ENCODE data around the gene IER2. TPM values are rescaled to one million over a fixed set of nuclear protein-coding genes. Genes with fewer than 3 reads are reported as not detected.

The IER2 gene
- total and polyA plus RNA-seq, 9 of the 15 experiments (the other 6 are each of a cell fraction or from before 2014, with no cell fraction given), result 4.5 to 205 (median 23.7) TPM

- TF ChIP-seq HOMEZ (CRISPR knock-in tag; IDR thresholded peaks at IDR 0.05), result no peak
- no peak for TF ChIP-seq KLF6 (CRISPR knock-in tag; IDR thresholded peaks at IDR 0.05; ENCODE audit: borderline replicate concordance)
- TF ChIP-seq, protein P1, sequence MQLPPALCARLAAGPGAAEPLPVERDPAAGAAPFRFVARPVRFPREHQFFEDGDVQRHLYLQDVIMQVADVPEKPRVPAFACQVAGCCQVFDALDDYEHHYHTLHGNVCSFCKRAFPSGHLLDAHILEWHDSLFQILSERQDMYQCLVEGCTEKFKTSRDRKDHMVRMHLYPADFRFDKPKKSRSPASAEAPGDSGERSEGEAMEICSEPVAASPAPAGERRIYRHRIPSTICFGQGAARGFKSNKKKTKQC (CRISPR knock-in tag; IDR thresholded peaks at IDR 0.05), result no peak
- no peak for TF ChIP-seq BCLAF1 (IDR thresholded peaks at IDR 0.05; ENCODE audit: borderline replicate concordance in 1 of 2, control insufficient read depth in 1 of 2, low read depth in 2 of 2, low read length in 1 of 2)
- TF ChIP-seq SUPT5H (IDR thresholded peaks at IDR 0.05), result peak; percentile 37; the same call in 1 of the 2 replicates
- peak; percentile 67 for TF ChIP-seq POLR2G (IDR thresholded peaks at IDR 0.05; ENCODE audit: low read depth, low read length)
- TF ChIP-seq, protein P2, sequence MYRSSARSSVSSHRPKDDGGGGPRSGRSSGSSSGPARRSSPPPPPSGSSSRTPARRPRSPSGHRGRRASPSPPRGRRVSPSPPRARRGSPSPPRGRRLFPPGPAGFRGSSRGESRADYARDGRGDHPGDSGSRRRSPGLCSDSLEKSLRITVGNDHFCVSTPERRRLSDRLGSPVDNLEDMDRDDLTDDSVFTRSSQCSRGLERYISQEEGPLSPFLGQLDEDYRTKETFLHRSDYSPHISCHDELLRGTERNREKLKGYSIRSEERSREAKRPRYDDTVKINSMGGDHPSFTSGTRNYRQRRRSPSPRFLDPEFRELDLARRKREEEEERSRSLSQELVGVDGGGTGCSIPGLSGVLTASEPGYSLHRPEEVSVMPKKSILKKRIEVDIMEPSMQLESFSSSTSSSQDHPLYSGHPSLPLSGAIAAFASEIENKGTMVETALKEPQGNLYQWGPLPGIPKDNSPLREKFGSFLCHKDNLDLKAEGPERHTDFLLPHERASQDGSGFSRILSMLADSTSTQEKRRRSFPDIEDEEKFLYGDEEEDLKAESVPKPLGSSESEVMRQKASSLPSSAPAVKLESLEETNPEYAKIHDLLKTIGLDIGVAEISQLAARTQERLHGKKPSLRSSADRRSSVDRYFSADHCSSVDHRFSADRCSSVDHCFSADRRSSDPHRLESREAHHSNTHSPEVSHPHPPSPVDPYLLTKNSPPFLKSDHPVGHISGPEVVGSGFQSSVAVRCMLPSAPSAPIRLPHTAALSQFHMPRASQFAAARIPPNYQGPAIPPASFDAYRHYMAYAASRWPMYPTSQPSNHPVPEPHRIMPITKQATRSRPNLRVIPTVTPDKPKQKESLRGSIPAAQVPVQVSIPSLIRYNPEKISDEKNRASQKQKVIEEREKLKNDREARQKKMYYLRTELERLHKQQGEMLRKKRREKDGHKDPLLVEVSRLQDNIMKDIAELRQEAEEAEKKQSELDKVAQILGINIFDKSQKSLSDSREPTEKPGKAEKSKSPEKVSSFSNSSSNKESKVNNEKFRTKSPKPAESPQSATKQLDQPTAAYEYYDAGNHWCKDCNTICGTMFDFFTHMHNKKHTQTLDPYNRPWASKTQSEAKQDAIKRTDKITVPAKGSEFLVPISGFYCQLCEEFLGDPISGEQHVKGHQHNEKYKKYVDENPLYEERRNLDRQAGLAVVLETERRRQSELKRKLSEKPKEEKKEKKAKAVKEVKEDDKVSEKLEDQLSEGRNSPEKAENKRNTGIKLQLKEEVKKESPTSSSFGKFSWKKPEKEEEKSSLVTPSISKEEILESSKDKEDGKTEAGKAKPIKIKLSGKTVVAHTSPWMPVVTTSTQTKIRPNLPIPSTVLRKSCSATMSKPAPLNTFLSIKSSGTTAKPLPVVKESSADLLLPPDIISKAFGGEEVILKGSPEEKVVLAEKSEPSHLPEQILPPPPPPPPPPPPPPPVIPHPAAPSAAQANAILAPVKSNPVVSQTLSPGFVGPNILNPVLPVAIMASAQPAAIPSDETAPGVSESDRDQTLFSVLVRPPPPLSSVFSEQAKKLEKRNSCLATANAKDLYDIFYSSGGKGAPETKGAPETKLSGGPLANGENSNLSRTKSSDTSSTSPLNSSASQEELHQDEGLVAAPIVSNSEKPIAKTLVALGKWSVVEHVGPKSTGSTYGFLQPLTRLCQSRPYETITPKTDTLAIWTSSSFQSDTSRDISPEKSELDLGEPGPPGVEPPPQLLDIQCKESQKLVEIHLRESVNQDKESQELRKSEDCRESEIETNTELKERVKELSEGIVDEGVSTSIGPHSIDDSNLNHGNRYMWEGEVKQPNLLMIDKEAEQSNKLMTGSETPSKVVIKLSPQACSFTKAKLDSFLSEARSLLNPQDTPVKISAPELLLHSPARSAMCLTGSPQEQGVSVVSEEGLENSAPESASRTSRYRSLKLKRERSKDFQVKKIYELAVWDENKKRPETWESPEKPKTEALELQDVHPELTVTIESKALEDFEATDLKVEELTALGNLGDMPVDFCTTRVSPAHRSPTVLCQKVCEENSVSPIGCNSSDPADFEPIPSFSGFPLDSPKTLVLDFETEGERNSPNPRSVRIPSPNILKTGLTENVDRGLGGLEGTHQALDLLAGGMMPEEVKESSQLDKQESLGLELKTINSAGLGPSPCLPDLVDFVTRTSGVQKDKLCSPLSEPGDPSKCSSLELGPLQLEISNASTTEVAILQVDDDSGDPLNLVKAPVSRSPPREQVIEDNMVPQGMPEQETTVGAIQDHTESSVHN (IDR thresholded peaks at IDR 0.05; ENCODE audit: borderline replicate concordance in 1 of 2, low read depth in 1 of 2), result no peak
- TF ChIP-seq GATA2 (CRISPR knock-in tag; IDR thresholded peaks at IDR 0.05), result peak; percentile 55
- TF ChIP-seq, protein P3, sequence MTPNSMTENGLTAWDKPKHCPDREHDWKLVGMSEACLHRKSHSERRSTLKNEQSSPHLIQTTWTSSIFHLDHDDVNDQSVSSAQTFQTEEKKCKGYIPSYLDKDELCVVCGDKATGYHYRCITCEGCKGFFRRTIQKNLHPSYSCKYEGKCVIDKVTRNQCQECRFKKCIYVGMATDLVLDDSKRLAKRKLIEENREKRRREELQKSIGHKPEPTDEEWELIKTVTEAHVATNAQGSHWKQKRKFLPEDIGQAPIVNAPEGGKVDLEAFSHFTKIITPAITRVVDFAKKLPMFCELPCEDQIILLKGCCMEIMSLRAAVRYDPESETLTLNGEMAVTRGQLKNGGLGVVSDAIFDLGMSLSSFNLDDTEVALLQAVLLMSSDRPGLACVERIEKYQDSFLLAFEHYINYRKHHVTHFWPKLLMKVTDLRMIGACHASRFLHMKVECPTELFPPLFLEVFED (CRISPR knock-in tag; conservative IDR thresholded peaks at IDR 0.05), result peak; percentile 84; the same call in 1 of the 2 replicates
- TF ChIP-seq ZNF175 (CRISPR knock-in tag; IDR thresholded peaks at IDR 0.05; ENCODE audit: low read depth), result no peak
These were observed 31.6 kb upstream of the IER2 start (continued) for GRCh38 chr19:13118424-13119193.
